GM12864 (cell line): Measurements from ENCODE around the gene BNIP3.
A peak's percentile ranks its signal among the peaks of the same experiment; 100 is the strongest.

Experiments
- DNase-seq: peaks from one replicate; pipeline ENCODE4 v3.0.0-alpha.2; 2011; ENCODE audit warnings: low read depth
- H3K4me3 ChIP-seq: 2 replicates; pipeline ENCODE4 v1.5.1; 2011; ENCODE audit warnings: mild to moderate bottlenecking, low read depth, low read length, control low read depth
- CTCF ChIP-seq: IDR thresholded peaks from 2 replicates; pipeline ENCODE4 v1.5.1; 2011; ENCODE audit warnings: low read depth, mild to moderate bottlenecking, moderate library complexity, low read length, control low read depth, inconsistent platforms; ENCODE audit errors: missing control alignments

BNIP3 gene

GRCh38 chr10:131982796-131983195 is 1.1 kb upstream of the BNIP3 start:
- DNase-seq: no peak
- peak overlapping the region; percentile 96 for H3K4me3 ChIP-seq
- no peak for TF ChIP-seq CTCF

- no peak for TF ChIP-seq CTCF
- no peak for DNase-seq
These were observed 548 bp upstream of the BNIP3 start for GRCh38 chr10:131982185-131982756.

GRCh38 chr10:131980761-131981428 is 828 bp downstream of the BNIP3 start:
- peak overlapping the region; percentile 96 for H3K4me3 ChIP-seq
- TF ChIP-seq CTCF: no peak
- DNase-seq: no peak

More at GRCh38 chr10:131982185-131982756, 548 bp upstream of the BNIP3 start:
- H3K4me3 ChIP-seq: peak overlapping the region; percentile 96

GRCh38 chr10:131980321-131980720 is 1.4 kb downstream of the BNIP3 start:
- no peak for TF ChIP-seq CTCF
- H3K4me3 ChIP-seq: peak overlapping the region; percentile 96
- no peak for DNase-seq

GRCh38 chr10:131979821-131980270 is 1.9 kb downstream of the BNIP3 start:
- peak overlapping the region; percentile 96 for H3K4me3 ChIP-seq

GRCh38 chr10:131979336-131979735 is 2.4 kb downstream of the BNIP3 start:
- peak overlapping the region; percentile 96; the same call in 1 of the 2 replicates for H3K4me3 ChIP-seq

More at GRCh38 chr10:131979821-131980270, 1.9 kb downstream of the BNIP3 start:
- DNase-seq: no peak
- TF ChIP-seq CTCF: no peak

More at GRCh38 chr10:131979336-131979735, 2.4 kb downstream of the BNIP3 start:
- TF ChIP-seq CTCF: no peak
- no peak for DNase-seq
